OCI-LY1 (cell line): ENCODE results near the gene KLHL40.

ENCODE experiments used
- EZH2 ChIP-seq: fragments of 200-600 bp; sonication (generic), shearing (Covaris generic); IDR thresholded peaks from 2 replicates; pipeline ENCODE4 v1.8.0; 2017; ENCODE audit warnings: borderline replicate concordance, mixed run types, mild to moderate bottlenecking, antibody characterized with exemption, low read length, moderate library complexity, mixed read lengths
- TF ChIP-seq, protein P1 (sequence below): fragments of 200-600 bp; sonication (generic), shearing (Covaris generic); IDR thresholded peaks from 2 replicates; pipeline ENCODE4 v1.5.1; 2017; ENCODE audit warnings: mild to moderate bottlenecking, antibody characterized with exemption, low read length, moderate library complexity, mixed read lengths

DNA sequence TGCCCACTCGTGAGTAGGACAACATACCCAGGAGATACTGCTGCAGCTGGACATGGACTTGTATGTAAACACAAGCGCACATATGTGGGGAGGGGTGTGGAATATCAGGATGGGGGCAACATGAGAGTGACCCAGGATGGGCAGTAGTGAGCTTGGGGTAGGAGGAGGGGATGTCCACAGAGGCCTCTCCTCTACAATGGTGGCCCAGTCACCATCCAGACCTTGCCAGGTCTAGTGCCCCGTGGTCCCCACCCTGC, 32.1 kb upstream of the KLHL40 start:
- TF ChIP-seq, protein P1, sequence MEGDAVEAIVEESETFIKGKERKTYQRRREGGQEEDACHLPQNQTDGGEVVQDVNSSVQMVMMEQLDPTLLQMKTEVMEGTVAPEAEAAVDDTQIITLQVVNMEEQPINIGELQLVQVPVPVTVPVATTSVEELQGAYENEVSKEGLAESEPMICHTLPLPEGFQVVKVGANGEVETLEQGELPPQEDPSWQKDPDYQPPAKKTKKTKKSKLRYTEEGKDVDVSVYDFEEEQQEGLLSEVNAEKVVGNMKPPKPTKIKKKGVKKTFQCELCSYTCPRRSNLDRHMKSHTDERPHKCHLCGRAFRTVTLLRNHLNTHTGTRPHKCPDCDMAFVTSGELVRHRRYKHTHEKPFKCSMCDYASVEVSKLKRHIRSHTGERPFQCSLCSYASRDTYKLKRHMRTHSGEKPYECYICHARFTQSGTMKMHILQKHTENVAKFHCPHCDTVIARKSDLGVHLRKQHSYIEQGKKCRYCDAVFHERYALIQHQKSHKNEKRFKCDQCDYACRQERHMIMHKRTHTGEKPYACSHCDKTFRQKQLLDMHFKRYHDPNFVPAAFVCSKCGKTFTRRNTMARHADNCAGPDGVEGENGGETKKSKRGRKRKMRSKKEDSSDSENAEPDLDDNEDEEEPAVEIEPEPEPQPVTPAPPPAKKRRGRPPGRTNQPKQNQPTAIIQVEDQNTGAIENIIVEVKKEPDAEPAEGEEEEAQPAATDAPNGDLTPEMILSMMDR = no peak
- TF ChIP-seq EZH2 = no peak
